ENCODE data around the gene TTLL11. TPM values are rescaled to one million over a fixed set of nuclear protein-coding genes. Genes with fewer than 3 reads are reported as not detected.

The TTLL11 gene
- total RNA-seq, 1 experiment from 2014 or later: 1.5 TPM

- Histone ChIP-seq H4K91ac (ENCODE audit: insufficient read length, low read depth, low read length) (no peak overlapping the region), H2BK20ac (ENCODE audit: low read depth, low read length, poor library complexity, severe bottlenecking) (no peak overlapping the region), H3K56ac (ENCODE audit: insufficient read length, low read depth, low read length) (no peak overlapping the region), H3K23me2 (ENCODE audit: insufficient read length, low read depth, low read length, poor library complexity, severe bottlenecking) (no peaks in the 10 kb centered on the region), H2AFZ (ENCODE audit: low read length) (no peak overlapping the region), H3K27me3 (ENCODE audit: insufficient read depth, low read length) (no peaks in the 10 kb centered on the region), H3K4ac (ENCODE audit: low read depth, low read length) (no peak overlapping the region), H3K79me2 (ENCODE audit: insufficient read depth, low read length) (no peaks in the 10 kb centered on the region), H2BK5ac (ENCODE audit: insufficient read length, low read length) (no peak overlapping the region), H3K9ac (ENCODE audit: extremely low read depth, insufficient read length, low read length) (no peak overlapping the region), H2BK15ac (ENCODE audit: low read depth, low read length) (no peak overlapping the region), H3K23ac (ENCODE audit: insufficient read length, low read depth, low read length) (no peak overlapping the region), H2AK5ac (ENCODE audit: insufficient read length, low read length) (no peak overlapping the region), H4K20me1 (ENCODE audit: control insufficient read depth, insufficient read depth, insufficient read length) (no peaks in the 10 kb centered on the region), H3K4me1 (ENCODE audit: insufficient read depth, low read length) (no peaks in the 10 kb centered on the region), H2BK120ac (ENCODE audit: low read depth, low read length, poor library complexity, severe bottlenecking) (no peak overlapping the region), H4K8ac (replicated peaks; ENCODE audit: insufficient read length, low read depth, low read length) (no peak overlapping the region), H2BK12ac (ENCODE audit: insufficient read length, low read depth, low read length) (no peak overlapping the region), H3K9me3 (ENCODE audit: control insufficient read depth, low read depth, low read length) (no peaks in the 10 kb centered on the region), H3T11ph (ENCODE audit: low read length) (no peak overlapping the region), H3K4me2 (ENCODE audit: insufficient read depth, insufficient read length, low read length) (no peak overlapping the region), H3K14ac (ENCODE audit: insufficient read depth, low read length) (no peak overlapping the region), H3K27ac (ENCODE audit: insufficient read length, low read depth, low read length) (no peak overlapping the region), H4K5ac (ENCODE audit: insufficient read length, low read depth, low read length) (no peak overlapping the region), H3K79me1 (ENCODE audit: insufficient read depth, low read depth, low read length, poor library complexity, severe bottlenecking) (no peaks in the 10 kb centered on the region), H3K18ac (ENCODE audit: insufficient read length, low read depth, low read length) (no peak overlapping the region)
- Mint-ChIP-seq H3K27me3 (ENCODE audit: low read depth) (no peaks in the 10 kb centered on the region), H3K4me3 (no peak overlapping the region), H3K27ac (no peak overlapping the region), H3K36me3 (ENCODE audit: insufficient read depth in 1 of 3, low read depth in 3 of 3) (no peaks in the 10 kb centered on the region), H3K9me3 (no peaks in the 10 kb centered on the region), H3K4me1 (peaks cover 0 to 2% of the 10 kb centered on the region in 2 experiments; a peak in 1 of 4 replicates)
- no peak for TF ChIP-seq CTCF (conservative IDR thresholded peaks at IDR 0.05)
- WGBS (ENCODE audit: extremely low coverage, insufficient read length, low lambda C conversion rate): no CpG with 5 or more reads among the region's 3 CpGs
- DNase-seq: no peak
Measured at GRCh38 chr9:121836366-121836885, 256.7 kb downstream of the TTLL11 start.

All from H9 (cell line).